Fibroblast of pulmonary artery (primary cell): ENCODE results near the gene TGM4.

Experiments used
- DNase-seq: peaks from one replicate; pipeline ENCODE4 v3.0.0-alpha.2; 2010; ENCODE audit warnings: low read depth
- H3K4me3 ChIP-seq: replicated peaks from 2 replicates; pipeline ENCODE4 v1.5.1; 2011; ENCODE audit warnings: low read depth, mild to moderate bottlenecking, control low read depth, low read length, moderate library complexity
- TF ChIP-seq, protein P1 (sequence below): IDR thresholded peaks from 2 replicates; pipeline ENCODE4 v1.5.1; 2011; ENCODE audit warnings: mild to moderate bottlenecking, control low read depth, low read length, inconsistent platforms; ENCODE audit errors: missing control alignments

TGM4 gene

DNA sequence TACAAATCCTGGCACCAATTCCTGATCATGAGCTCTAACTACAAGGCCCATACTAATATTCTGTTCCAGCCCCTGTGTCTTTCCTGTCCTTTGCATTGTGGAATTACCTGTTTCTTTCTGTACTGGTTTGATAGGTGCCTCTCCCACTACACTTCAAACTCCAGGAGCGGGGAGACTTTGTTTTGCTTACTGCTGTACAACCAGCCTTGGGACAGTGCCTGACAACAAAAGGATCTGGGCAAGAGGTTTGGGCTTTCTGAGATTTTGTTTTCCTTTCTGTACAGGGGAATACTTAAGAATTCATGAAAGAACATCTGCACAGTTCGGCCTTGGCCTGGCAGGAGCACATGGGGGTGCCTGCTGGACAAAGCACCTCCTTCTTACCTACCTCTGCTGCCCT, 56.5 kb downstream of the TGM4 start:
- no peak for DNase-seq
- TF ChIP-seq, protein P1, sequence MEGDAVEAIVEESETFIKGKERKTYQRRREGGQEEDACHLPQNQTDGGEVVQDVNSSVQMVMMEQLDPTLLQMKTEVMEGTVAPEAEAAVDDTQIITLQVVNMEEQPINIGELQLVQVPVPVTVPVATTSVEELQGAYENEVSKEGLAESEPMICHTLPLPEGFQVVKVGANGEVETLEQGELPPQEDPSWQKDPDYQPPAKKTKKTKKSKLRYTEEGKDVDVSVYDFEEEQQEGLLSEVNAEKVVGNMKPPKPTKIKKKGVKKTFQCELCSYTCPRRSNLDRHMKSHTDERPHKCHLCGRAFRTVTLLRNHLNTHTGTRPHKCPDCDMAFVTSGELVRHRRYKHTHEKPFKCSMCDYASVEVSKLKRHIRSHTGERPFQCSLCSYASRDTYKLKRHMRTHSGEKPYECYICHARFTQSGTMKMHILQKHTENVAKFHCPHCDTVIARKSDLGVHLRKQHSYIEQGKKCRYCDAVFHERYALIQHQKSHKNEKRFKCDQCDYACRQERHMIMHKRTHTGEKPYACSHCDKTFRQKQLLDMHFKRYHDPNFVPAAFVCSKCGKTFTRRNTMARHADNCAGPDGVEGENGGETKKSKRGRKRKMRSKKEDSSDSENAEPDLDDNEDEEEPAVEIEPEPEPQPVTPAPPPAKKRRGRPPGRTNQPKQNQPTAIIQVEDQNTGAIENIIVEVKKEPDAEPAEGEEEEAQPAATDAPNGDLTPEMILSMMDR: no peak
- no peak overlapping the region for H3K4me3 ChIP-seq

DNA sequence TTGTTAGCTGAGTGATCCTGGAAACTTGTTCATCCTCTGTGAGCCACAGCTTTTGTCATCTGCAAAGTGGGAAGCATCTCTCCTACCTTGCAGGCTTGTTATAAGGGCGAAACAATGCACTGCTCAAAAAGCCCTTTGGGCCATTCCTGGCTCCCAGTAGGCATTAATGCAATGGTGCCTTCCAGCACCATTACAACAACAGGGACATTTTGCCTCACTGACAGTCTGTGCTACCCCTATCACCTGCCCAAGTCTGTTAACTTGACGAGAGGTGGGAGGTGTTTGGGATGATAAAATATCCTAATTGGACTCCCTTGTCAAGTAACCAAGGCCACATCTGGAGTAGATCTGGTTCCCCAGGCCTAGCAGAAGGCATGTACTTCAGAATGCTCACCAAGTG, 57.4 kb downstream of the TGM4 start:
- DNase-seq: no peak
- no peak overlapping the region for H3K4me3 ChIP-seq
- TF ChIP-seq, protein P1: no peak

DNA sequence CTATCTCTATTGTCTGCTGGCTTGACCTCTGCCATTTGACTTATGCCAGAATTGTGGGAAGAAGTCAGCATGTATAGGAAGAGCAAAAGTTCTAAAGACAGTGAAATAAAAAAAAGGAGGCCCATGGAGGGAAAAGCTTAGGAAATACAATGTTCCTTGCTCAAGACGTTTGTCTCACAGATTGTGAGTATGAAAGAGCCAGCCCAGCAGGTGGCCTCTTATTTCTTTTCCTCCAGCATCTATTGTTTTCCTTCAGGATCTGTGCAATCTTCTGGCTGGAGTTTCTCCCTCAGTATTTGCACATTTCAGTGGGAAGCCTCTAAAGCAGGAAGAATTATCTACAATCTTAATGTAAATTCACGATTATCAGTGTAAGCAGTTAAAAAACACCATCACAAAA, 57.9 kb downstream of the TGM4 start:
- TF ChIP-seq, protein P1: no peak
- H3K4me3 ChIP-seq: no peak overlapping the region
- no peak for DNase-seq

DNA sequence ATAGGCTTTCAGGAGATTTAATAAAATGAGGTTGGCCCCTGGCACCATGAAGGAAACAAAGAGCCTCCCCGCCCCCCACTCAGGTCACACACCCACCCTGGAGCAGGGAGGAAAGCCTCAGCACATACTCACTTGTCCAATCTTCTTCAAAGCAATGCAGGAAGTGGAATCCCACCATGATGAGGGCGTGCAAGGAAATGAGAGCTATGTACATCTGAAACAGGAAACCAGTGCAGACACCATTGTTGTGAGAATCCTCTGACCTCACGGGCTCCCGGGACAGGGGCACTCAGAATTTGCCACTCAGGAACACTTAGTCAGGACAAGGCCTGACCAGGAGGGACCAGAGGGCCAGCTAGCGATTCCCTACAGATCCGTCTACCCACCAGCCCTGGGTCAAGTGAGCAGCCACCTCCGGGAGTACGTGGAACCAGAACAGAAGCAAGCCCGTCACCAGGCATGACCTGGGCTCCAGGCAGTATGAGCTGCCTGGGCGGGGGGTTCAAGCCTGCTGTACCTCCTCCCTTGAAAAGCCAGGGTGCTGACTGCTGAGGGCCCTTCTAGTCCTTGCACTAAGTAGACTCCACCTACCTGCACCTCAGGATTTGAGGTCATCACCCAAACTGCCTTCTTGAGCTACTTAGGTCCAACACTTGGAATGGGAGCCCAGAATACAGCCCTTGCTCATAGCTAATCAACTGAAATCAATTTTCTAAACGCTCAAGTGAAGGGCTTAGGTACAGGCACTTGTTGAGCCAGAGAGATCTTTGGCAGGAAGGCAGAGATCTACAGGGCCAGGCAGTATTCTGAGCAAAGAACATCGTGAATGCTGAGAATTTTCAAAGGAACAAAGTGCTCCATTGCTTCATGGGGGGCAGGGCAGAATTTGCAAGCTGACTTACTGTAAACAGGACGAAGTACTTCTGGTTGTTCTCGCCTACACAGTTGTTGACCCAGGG, 58.9 kb downstream of the TGM4 start:
- no peak for DNase-seq
- no peak overlapping the region for H3K4me3 ChIP-seq
- TF ChIP-seq, protein P1: no peak

DNA sequence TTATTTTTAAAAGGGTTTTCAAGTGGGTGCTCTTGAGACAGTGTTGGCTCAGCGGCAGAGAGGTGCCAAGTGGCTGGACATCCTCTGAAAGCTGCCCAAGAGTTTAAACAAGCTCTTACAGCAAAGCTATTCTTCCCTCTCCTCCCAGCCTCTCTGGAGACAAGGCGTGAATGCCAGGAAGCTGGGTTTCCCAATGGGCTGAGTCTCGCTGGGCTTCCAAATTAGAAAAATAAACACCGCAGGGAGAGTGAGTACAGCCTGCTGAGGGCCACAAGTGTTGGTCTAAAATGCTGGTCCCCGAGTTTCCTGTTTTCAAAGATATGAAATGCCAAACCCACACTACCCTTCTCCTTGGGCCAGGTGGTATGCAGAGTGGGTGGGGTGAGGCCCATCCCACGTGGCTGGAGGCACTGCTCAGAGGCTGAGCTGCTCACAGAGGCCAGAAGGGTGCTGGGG, 65.2 kb downstream of the TGM4 start:
- peak; percentile 10 for DNase-seq
- TF ChIP-seq, protein P1: no peak
- H3K4me3 ChIP-seq: no peak overlapping the region

DNA sequence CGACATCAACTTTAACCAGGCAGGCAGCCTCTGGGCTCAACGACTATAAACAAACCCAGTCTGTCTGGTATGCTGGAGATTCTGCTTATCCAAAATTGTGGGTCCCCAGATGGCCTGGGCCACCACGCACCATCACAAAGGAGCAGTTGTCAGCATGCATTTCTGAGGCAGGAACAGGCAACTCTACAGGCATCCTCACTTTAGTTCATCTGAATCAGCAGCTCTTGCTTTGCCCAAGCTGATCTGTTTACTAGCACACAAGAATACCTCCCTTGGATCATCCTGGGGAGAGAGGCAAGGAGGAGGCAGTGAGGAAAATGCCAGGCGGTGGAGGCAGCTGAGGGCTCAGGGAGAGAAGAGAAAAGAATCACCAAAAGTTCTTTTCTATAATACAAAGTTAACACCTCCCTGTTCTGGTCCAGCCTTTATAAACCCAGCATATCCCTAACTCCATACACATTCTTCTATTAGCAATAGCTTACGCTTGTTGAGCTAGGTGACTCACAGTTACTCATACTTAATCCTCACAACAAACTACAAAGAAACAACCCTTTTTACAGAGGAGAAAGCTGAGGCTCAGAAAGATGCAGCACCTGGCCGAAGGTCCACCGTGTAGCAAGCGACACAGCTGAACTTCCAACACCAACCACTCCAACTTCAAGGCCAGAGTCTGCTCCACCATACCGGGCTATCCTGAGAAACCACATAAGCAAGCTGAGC, 68.0 kb downstream of the TGM4 start:
- peak; percentile 29 for DNase-seq
- H3K4me3 ChIP-seq: no peak overlapping the region
- TF ChIP-seq, protein P1: no peak
